ACC112 (cell line): ENCODE results near the gene TAB3.
"Not testable (repeated sequence)": the region's sequence is repeated elsewhere in the genome, so short reads cannot be mapped to it uniquely, and the experiment has no call there.

Source experiments
- H2AFZ ChIP-seq: fragments of 200-600 bp; sonication (generic); one replicate; pipeline ENCODE4 v1.6.0; 2017; ENCODE audit warnings: antibody characterized with exemption, low read length; ENCODE audit not compliant: unreplicated experiment
- H3K27ac ChIP-seq: fragments of 200-600 bp; sonication (generic); 2 replicates; pipeline ENCODE4 v1.5.1; 2014; ENCODE audit warnings: low read depth, mild to moderate bottlenecking, antibody characterized with exemption, low read length, moderate library complexity
- H3K27me3 ChIP-seq: fragments of 200-600 bp; sonication (generic); 2 replicates; pipeline ENCODE4 v1.6.1; 2014; ENCODE audit warnings: mild to moderate bottlenecking, antibody characterized with exemption, low read length, moderate library complexity, mixed read lengths; ENCODE audit not compliant: insufficient read depth
- H3K36me3 ChIP-seq: fragments of 200-600 bp; sonication (generic); 2 replicates; pipeline ENCODE4 v1.6.1; 2016; ENCODE audit warnings: mild to moderate bottlenecking, antibody characterized with exemption, low read length, moderate library complexity, mixed read lengths; ENCODE audit not compliant: insufficient read depth
- H3K4me1 ChIP-seq: fragments of 200-600 bp; sonication (generic); one replicate; pipeline ENCODE4 v1.6.1; 2016; ENCODE audit warnings: low read length, mixed read lengths; ENCODE audit not compliant: insufficient read depth, unreplicated experiment, control insufficient read depth
- H3K4me3 ChIP-seq: fragments of 200-600 bp; sonication (generic); 2 replicates; pipeline ENCODE4 v1.5.1; 2014; ENCODE audit warnings: mild to moderate bottlenecking, low read depth, low read length
- H3K79me2 ChIP-seq: fragments of 200-600 bp; sonication (generic); one replicate; pipeline ENCODE4 v1.6.0; 2016; ENCODE audit warnings: low read length; ENCODE audit not compliant: control insufficient read depth, unreplicated experiment, insufficient read depth

The TAB3 gene

DNA sequence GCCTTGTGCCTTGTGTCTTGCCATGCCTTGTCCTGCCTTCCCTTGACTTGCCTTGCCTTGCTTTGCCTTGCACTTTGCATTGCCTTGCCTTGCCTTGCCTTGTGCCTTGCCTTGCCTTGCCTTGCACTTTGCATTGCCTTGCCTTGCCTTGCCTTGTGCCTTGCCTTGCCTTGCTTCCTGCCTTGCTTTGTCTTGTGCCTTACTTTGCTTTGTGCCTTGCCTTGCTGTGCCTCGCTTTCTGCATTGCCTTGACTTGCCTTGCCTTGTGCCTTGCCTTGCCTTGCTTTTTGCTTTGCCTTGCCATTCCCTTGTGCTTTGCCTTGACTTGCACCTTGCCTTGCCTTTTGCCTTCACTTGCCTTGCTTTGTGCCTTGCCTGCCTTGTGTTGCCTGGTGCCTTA, 91.8 kb downstream of the TAB3 start:
- H3K4me3 ChIP-seq, H2AFZ ChIP-seq, H3K27ac ChIP-seq, H3K27me3 ChIP-seq, H3K79me2 ChIP-seq, H3K4me1 ChIP-seq, H3K36me3 ChIP-seq: not testable (repeated sequence)

DNA sequence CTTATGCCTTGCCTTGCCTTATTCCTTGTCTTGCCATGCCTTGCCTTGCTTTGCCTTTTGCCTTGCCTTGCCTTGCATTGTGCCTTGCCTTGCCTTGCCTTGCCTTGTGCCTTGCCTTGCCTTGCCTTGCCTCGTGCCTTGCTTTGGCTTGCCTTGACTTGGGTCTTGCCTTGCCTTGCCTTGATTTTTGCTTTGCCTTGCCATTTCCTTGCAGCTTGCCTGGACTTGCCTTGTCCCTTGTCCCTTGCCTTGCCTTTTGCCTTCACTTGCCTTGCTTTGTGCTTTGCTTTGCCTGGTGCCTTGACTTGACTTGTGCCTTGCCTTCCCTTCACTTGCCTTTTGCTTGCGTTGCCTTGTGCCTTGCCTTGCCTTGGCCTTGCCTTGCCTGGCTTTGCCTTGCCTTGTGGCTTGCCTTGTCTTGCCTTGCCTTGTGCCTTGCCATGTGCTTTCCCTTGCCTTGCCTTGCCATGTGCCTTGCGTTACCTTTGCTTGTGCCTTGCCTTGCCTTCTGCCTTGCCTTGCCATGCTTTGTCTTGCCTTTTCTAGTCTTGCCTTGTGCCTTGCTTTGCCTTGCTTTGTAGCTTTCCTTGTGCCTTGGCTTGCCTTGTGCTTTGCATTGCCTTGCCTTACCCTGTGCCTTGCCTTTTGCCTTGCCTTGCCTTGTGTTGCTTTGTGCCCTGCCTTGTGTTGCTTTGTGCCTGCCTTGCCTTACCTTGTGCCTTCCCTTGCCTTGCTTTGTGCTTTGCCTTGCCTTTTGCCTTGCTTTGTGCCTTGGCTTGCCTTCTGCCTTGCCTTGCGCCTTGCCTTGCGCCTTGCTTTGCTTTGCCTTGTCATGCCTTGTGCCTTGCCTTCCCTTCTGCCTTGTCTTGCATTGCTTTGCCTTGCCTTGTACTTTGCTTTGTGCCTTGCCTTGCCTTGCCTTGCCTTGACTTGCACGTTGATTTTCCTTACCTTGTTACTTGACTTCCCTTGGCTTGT, 92.8 kb downstream of the TAB3 start:
- Histone ChIP-seq H3K36me3 (no peaks in the 10 kb centered on the region), H3K79me2 (no peaks in the 10 kb centered on the region), H2AFZ (no peak overlapping the region), H3K4me3 (no peak overlapping the region), H3K27ac (no peak overlapping the region), H3K4me1 (no peaks in the 10 kb centered on the region), H3K27me3 (no peaks in the 10 kb centered on the region)

DNA sequence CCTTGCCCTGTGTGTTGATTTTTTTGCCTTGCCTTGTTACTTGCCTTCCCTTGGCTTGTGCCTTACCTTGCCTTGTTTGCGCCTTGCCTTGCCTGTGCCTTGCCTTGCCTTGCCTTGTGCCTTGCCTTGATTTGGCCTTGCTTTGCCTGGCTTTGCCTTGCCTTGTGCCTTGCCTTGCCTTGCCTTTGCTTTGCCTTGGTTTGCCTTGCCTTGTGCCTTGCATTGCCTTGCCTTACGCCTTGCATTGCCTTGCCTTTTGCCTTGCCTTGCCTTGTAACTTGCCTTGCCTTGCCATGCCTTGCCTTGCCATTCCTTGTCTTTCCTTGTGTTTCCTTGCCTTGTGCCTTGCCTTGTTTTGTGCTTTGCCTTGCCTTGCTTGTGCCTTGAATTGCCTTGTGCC, 94.6 kb downstream of the TAB3 start:
- Histone ChIP-seq H3K36me3 (no peaks in the 10 kb centered on the region), H2AFZ (no peak overlapping the region), H3K27me3 (no peaks in the 10 kb centered on the region), H3K4me3 (no peak overlapping the region), H3K79me2 (no peaks in the 10 kb centered on the region), H3K27ac (no peak overlapping the region), H3K4me1 (no peaks in the 10 kb centered on the region)

DNA sequence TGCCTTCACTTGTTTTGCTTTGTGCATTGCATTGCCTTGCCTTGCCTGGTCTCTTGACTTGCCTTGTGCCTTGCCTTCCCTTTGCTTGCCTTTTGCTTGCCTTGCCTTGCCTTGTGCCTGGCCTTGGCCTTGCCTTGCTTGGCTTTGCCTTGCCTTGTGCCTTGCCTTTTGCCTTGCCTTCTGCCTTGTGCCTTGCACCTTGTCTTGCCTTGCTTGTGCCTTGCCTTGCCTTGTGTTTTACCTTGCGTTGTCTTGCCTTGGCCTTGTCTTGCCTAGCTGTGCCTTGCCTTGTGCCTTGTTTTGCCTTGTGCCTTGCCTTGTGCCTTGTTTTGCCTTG, 95.3 kb downstream of the TAB3 start:
- Histone ChIP-seq H3K27ac (no peak overlapping the region), H2AFZ (no peak overlapping the region), H3K79me2 (no peaks in the 10 kb centered on the region), H3K27me3 (no peaks in the 10 kb centered on the region), H3K4me3 (no peak overlapping the region), H3K4me1 (no peaks in the 10 kb centered on the region), H3K36me3 (no peaks in the 10 kb centered on the region)

DNA sequence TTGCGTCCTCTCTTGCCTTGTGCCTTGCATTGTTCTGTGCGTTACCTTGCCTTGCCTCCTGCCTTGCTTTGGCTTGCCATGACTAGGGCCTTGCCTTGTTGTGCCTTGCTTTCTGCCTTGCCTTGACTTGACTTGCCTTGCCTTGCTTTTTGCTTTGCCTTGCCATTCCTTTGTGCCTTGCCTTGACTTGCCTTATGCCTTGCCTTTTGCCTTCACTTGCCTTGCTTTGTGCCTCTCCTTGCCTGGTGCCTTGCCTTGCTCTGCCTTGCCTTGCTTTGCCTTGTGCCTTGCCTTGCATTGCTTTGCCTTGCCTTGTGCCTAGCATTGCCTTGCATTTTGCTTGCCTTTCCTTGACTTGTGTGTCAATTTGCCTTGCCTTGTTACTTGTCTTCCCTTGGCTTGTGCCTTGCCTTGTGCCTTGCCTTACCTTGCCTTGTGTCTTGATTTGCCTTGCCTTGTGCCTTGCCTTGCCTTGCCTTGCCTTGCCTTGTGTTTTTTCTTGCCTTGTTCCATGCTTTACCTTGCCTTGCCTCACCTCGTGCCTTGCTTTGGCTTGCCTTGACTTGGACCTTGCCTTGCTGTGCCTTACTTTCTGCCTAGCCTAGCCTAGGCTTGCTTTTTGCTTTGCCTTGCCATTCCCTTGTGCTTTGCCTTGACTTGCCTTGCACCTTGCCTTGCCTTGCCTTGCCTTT, 95.8 kb downstream of the TAB3 start:
- Histone ChIP-seq H3K27me3 (no peaks in the 10 kb centered on the region), H3K4me1 (no peaks in the 10 kb centered on the region), H3K27ac (no peak overlapping the region), H3K79me2 (no peaks in the 10 kb centered on the region), H3K36me3 (no peaks in the 10 kb centered on the region), H2AFZ (no peak overlapping the region), H3K4me3 (no peak overlapping the region)

DNA sequence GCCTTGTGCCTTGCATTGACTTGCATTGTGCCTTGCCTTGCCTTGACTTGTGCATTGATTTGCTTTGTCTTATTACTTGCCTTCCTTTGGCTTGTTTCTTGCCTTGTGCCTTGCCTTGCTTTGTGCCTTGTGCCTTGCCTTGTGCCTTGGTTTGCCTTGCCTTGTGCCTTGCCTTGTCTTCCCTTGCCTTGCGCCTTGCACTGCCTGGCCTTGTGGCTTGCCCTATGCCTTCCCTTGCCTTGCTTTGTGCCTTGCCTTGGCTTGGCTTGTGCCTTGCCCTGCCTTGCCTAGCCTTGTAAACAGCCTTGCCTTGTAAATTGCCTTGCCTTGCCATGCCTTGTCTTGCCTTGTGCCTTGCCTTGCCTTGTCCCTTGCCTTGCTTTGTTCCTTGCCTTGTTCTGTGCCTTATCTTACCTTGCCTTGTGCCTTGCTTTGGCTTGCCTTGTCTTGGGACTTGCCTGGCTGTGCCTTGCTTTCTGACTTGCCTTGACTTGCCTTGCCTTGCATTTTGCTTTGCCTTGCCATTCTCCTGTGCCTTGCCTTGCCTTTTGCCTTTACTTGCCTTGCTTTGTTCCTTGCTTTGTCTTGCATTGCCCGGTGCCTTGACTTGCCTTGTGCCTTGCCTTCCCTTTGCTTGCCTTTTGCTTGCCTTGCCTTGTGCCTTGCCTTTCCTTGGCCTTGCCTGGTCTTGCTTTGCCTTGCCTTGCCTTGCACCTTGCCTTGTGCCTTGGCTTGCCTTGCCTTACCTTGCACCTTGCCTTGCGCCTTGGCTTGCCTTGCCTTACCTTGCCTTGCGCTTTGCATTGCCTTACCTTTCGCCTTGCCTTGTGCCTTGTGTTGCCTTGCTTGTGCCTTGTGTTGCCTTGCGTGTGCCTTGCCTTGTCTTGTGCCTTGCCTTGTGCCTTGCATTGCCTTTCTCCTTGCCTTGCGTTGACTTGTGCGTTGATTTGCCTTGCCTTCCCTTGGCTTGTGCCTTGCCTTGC, 97.5 kb downstream of the TAB3 start:
- H3K79me2 ChIP-seq = no peaks in the 10 kb centered on the region
- no peaks in the 10 kb centered on the region for H3K36me3 ChIP-seq
- no peak overlapping the region for H3K27ac ChIP-seq
- no peaks in the 10 kb centered on the region for H3K27me3 ChIP-seq
- no peaks in the 10 kb centered on the region for H3K4me1 ChIP-seq
- no peak overlapping the region for H3K4me3 ChIP-seq
- H2AFZ ChIP-seq = no peak overlapping the region

DNA sequence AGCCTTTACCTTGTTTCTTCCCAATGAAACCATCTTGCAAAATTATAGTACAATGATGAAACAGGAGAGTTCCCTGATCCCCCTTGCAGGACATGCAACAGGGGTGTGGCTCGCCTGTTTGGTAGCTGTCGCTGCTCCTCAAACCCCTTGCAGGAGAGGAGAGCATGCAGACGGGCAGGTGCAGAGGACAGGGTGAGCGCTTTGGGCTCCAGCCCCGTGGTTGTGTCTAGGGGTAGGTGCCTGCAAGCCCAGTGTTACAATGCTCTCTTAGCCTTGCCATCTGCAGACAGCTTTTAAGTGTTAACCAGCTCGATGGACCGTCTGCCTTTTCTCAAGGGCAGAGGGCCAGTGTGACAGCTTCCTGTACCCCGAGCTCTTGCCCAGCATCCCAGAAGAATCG, 102.0 kb downstream of the TAB3 start:
- H3K4me1 ChIP-seq = no peaks in the 10 kb centered on the region
- H3K79me2 ChIP-seq = no peaks in the 10 kb centered on the region
- H3K27me3 ChIP-seq = 0 out of 2 replicates have a peak, but pooled peaks cover 4% of the 10 kb centered on the region
- H3K4me3 ChIP-seq = no peak overlapping the region
- no peak overlapping the region for H3K27ac ChIP-seq
- no peak overlapping the region for H2AFZ ChIP-seq
- H3K36me3 ChIP-seq = no peaks in the 10 kb centered on the region

DNA sequence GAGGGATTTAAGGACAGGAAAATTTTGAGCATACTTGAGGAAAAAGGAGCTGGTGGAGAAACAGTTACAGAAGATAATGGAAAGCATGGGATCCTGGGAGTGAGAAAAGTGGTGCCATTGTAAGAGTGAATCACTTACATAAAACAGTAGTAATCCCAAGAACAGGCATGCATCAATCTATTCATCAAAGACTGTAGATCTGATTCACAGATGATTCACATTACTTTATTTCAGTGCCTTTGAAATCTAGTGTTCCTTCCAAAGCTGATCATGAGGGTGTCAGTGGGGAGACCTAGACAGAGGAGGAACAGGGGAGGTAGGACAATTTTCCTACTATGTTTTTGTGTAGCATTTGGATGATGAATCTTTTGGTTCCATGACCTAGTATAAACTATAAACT, 102.7 kb downstream of the TAB3 start:
- Histone ChIP-seq H3K79me2 (no peaks in the 10 kb centered on the region), H3K27me3 (0 out of 2 replicates have a peak, but pooled peaks cover 7% of the 10 kb centered on the region), H3K27ac (no peak overlapping the region), H3K4me1 (no peaks in the 10 kb centered on the region), H3K36me3 (no peaks in the 10 kb centered on the region), H2AFZ (no peak overlapping the region), H3K4me3 (no peak overlapping the region)

DNA sequence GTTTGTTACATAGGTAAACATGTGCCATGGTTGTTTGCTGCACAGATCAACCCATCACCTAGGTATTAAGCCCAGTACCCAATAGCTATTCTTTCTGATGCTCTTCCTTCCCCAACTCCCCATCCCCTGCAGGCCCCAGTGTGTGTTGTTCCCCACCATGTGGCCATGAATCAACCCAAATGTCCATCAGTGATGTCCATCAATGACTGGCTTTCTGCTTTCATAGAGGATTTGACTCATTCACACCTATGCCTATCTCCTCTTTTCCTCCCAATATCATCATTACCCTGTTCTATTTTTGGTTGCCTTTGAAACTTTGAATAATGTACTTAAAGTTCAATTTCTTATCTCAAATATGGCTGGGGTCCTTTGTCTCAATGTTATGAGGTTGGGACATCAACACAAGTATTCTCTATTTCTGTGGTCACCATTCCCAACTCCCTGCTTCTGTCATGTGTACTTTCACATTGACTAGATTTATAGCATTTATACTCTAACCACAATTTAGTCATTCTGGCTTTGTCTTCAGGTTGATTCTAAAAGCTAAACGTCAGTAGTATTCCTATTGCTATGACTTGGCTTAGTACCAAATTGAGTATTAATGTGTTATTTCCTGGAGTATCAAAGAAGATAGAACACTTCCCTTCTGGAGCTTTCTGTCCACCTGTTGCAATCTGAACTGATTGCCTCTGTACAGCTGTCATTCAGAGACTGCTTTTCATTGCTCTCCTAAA, 107.2 kb downstream of the TAB3 start:
- H3K36me3 ChIP-seq = no peaks in the 10 kb centered on the region
- H3K4me3 ChIP-seq = no peak overlapping the region
- no peak overlapping the region for H3K27ac ChIP-seq
- H2AFZ ChIP-seq = no peak overlapping the region
- H3K4me1 ChIP-seq = no peaks in the 10 kb centered on the region
- 0 out of 2 replicates have a peak, but pooled peaks cover 7% of the 10 kb centered on the region for H3K27me3 ChIP-seq
- H3K79me2 ChIP-seq = no peaks in the 10 kb centered on the region
